Measurements from ENCODE around the gene FH. TPM values are rescaled to one million over a fixed set of nuclear protein-coding genes. Genes with fewer than 3 reads are reported as not detected.

Gene FH
- total and polyA plus RNA-seq, 10 of the 15 experiments (the other 5 are each of a cell fraction or from before 2014, with no cell fraction given) = 44.7 to 124 (median 76.2) TPM

DNA sequence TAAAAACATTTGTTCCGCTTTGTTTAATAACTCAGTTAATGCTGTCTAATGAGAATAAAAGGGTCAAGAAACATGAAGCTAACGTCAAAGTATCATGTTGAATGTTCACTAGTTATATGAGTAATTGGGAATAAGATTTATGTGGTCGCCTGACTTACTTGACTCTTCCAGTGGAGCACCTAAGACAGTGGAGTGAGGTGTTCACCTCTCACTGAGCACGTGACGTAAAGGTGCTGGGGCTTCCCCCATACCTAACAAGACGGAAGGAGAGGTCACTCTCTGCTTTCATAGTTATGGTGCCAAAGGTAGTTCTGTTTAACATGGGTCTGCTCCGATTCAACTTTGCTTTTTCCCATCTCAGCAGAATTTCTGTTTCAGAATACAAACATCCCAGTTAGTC, 13.3 kb upstream of the FH start (continued):
- TF ChIP-seq RUNX3 (IDR thresholded peaks at IDR 0.05; ENCODE audit: low read length) = peak; percentile 76
- no peak for TF ChIP-seq EGR1 (IDR thresholded peaks at IDR 0.05; ENCODE audit: borderline replicate concordance in 1 of 2, low read depth in 2 of 2, low read length in 2 of 2)
- TF ChIP-seq MYB (IDR thresholded peaks at IDR 0.05; ENCODE audit: borderline replicate concordance, low read depth, low read length) = no peak
- no peak for TF ChIP-seq SMAD1 (IDR thresholded peaks at IDR 0.05; ENCODE audit: low read depth, partially characterized antibody)
- no peak for TF ChIP-seq HDGF (IDR thresholded peaks at IDR 0.05)
- TF ChIP-seq POLR2AphosphoS2 (IDR thresholded peaks at IDR 0.05; ENCODE audit: low read depth, low read length) = no peak

DNA sequence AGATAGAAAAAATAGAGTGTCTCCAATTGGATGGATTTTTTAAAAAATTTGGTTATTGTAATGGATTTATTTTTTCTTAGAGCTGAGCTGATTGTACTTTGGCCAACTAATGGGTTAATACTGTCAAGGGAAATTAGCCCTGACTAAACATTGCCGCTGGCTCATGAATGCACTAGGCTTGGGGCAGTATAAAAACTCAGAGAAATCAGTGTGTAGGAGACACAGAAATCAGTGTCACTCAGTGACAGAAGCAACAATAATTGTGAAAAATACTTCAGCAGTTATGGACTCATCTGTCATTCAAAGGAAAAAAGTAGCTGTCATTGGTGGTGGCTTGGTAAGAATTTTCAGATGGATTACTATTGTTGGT, 12.6 kb upstream of the FH start, which contains the start of gene KMO:
Gene KMO (plus strand): TSS at position 217 of the 370 bp plus-strand sequence. CDS start 67 bp downstream, at position 284.
- H3K4me2 ChIP-seq (ENCODE audit: control insufficient read depth, insufficient read depth) = peak within 1 kb of the TSS; percentile 83
- BruUV-seq (replicated peaks) = no TSS peak
- intact Hi-C loops (cut with micrococcal nuclease; ENCODE audit: unreplicated experiment) = loop anchor here (2.0 to 5.0 kb wide), 5 partner anchors 21 to 465 kb away; partner anchors contain the start of genes EXO1 and MAP1LC3C
- ATAC-seq = peak; percentile 67
- no peaks in the 10 kb centered on the region for H3K79me2 ChIP-seq (ENCODE audit: control insufficient read depth, insufficient read depth, low read length)
- no peaks in the 10 kb centered on the region for H4K20me1 ChIP-seq (ENCODE audit: control insufficient read depth, insufficient read depth)
- no peaks in the 10 kb centered on the region for H3K9me3 ChIP-seq (replicated peaks; ENCODE audit: control insufficient read depth, insufficient read depth, low read length)
- peak within 1 kb of the TSS; percentile 67 for H3K4me3 ChIP-seq
- ChIA-PET RAD21 (ENCODE audit: unreplicated experiment) (interaction anchor here (0.8 to 1.4 kb wide), 3 partner anchors 12 to 94 kb away, joined by 3 to 5 read pairs (median 3); partner anchors contain the start of gene FH), POLR2A (no interaction called here), CTCF (interaction anchor here (1.0 to 1.4 kb wide), 5 partner anchors 32 to 482 kb away, joined by 3 to 6 read pairs (median 3); no protein-coding TSS in a partner anchor), SMC1A (ENCODE audit: uncharacterized antibody, unreplicated experiment) (interaction anchor here (1.0 to 1.7 kb wide), 8 partner anchors 12 to 1782 kb away, joined by 3 to 7 read pairs (median 4); partner anchors contain the start of gene FH)
- no peaks in the 10 kb centered on the region for H3K27me3 ChIP-seq (replicated peaks in 1 of 2; ENCODE audit: control insufficient read depth in 2 of 2, insufficient read depth in 2 of 2, low read length in 1 of 2)
- FAIRE-seq = no peak
- H3K27ac ChIP-seq (ENCODE audit: control insufficient read depth, insufficient read depth) = peak within 1 kb of the TSS; percentile 89
- DNase-seq (ENCODE audit: low read depth, low spot score) = no peak
- H3K4me1 ChIP-seq (ENCODE audit: control insufficient read depth, insufficient read depth, low read length) = peaks cover 14% of the 10 kb centered on the region; the same call in 1 of the 2 replicates
- 0% methylated on average over 1 of the region's 1 CpG for WGBS (ENCODE audit: insufficient coverage, insufficient replicate concordance, low lambda C conversion rate, missing lambda C conversion rate)
- in situ Hi-C loops (cut with MboI) = loop anchor here (5.0 to 10.0 kb wide), 3 partner anchors 95 to 463 kb away; partner anchors contain the start of genes EXO1 and MAP1LC3C
- TF ChIP-seq HDAC2 (IDR thresholded peaks at IDR 0.05) = no peak
- TF ChIP-seq SMC3 (IDR thresholded peaks at IDR 0.05; ENCODE audit: borderline replicate concordance, low read length) = 0 out of 2 replicates have a peak, but pooled peaks have one; percentile 4
- TF ChIP-seq PKNOX1 (IDR thresholded peaks at IDR 0.05) = peak; percentile 66
- peak within 1 kb of the TSS; percentile 72 for H3K9ac ChIP-seq (ENCODE audit: control insufficient read depth, insufficient read depth, low read length)
- H3K36me3 ChIP-seq (ENCODE audit: control insufficient read depth in 2 of 2, insufficient read depth in 2 of 2, low read length in 1 of 2) = no peaks in the 10 kb centered on the region
- peak within 1 kb of the TSS; percentile 91 for H2AFZ ChIP-seq (ENCODE audit: control insufficient read depth, low read depth, low read length)
